Measurements from ENCODE around the gene HSFX3.
"Not testable (repeated sequence)": the region's sequence is repeated elsewhere in the genome, so short reads cannot be mapped to it uniquely, and the experiment has no call there.

- not testable (repeated sequence) for TF ChIP-seq HMG20A (CRISPR knock-in tag; IDR thresholded peaks at IDR 0.05; ENCODE audit: borderline replicate concordance); ZNF839 (CRISPR knock-in tag; IDR thresholded peaks at IDR 0.05; ENCODE audit: borderline replicate concordance); PHF21A (CRISPR knock-in tag; IDR thresholded peaks at IDR 0.05); SMAD1 (CRISPR knock-in tag; IDR thresholded peaks at IDR 0.05; ENCODE audit: borderline replicate concordance, low read depth)
These were observed 23.7 kb upstream of the HSFX3 start for GRCh38 chrX:149573456-149573855.
